22Rv1 (cell line): ENCODE data around the gene HMGN4.

ENCODE experiments used
- CTCF ChIP-seq: fragments of 450-650 bp; IDR thresholded peaks from 2 replicates; pipeline ENCODE4 v1.5.1; 2017; ENCODE audit warnings: mild to moderate bottlenecking
- ZFX ChIP-seq: fragments of 450-650 bp; IDR thresholded peaks from 2 replicates; pipeline ENCODE4 v1.6.1; 2017; ENCODE audit warnings: antibody characterized with exemption, borderline replicate concordance

GRCh38 chr6:26592649-26593048, 54.5 kb downstream of the HMGN4 start:
- TF ChIP-seq CTCF (no peak), ZFX (no peak)
